Sigmoid colon (tissue), 7 donors: Measurements from ENCODE around the gene NIPA2. TPM values are rescaled to one million over a fixed set of nuclear protein-coding genes. Genes with fewer than 3 reads are reported as not detected.

Source experiments
- DNase-seq: peaks from one replicate; pipeline ENCODE4 v3.0.0-alpha.2; 2019
- H3K27ac ChIP-seq, 4 donors: fragments of 200-600 bp; sonication (generic); one replicate each; pipeline ENCODE4 v1.5.1; 2016 to 2019; ENCODE audit warnings: mild to moderate bottlenecking in 1 of 4
- H3K27me3 ChIP-seq, 3 donors: fragments of 200-600 bp; sonication (generic); one replicate each; pipeline ENCODE4 v1.5.1; 2019; ENCODE audit warnings: mild to moderate bottlenecking in 1 of 3
- H3K36me3 ChIP-seq, 4 donors: fragments of 200-600 bp; sonication (generic); one replicate each; pipeline ENCODE4 v1.5.1; 2016 to 2019
- H3K4me1 ChIP-seq, 4 donors: fragments of 200-600 bp; sonication (generic); one replicate each; pipeline ENCODE4 v1.5.1; 2017 to 2019
- H3K4me3 ChIP-seq, 4 donors: fragments of 200-600 bp; sonication (generic); one replicate each; pipeline ENCODE4 v1.5.1; 2017 to 2019; ENCODE audit warnings: mild to moderate bottlenecking in 2 of 4, moderate library complexity in 1 of 4
- H3K9me3 ChIP-seq, 4 donors: fragments of 200-600 bp in 3 of 4; sonication (generic) in 3 of 4; one replicate each; pipeline versions ENCODE4 v1.5.1 to v1.6.1; 2013 to 2019
- CTCF ChIP-seq, 4 experiments: fragments of 450-650 bp in 3 of 4; fragments of 200-600 bp in 1 of 4; IDR thresholded peaks; one replicate each; pipeline ENCODE4 v1.5.1; 2016 to 2019; ENCODE audit warnings: antibody characterized with exemption in 4 of 4, mild to moderate bottlenecking in 3 of 4, moderate library complexity in 2 of 4
- EP300 ChIP-seq, 4 donors: sonication (generic); formaldehyde crosslinking; IDR thresholded peaks; one replicate each; pipeline ENCODE4 v1.6.1; 2017; ENCODE audit warnings: antibody characterized with exemption in 4 of 4
- POLR2A ChIP-seq, 2 donors: fragments of 450-650 bp; IDR thresholded peaks; one replicate each; pipeline ENCODE4 v1.6.1; 2016; ENCODE audit warnings: antibody characterized with exemption in 2 of 2, mild to moderate bottlenecking in 2 of 2, moderate library complexity in 2 of 2
- POLR2AphosphoS5 ChIP-seq, 4 donors: sonication (generic); formaldehyde crosslinking; IDR thresholded peaks; one replicate each; pipeline ENCODE4 v1.6.1; 2017; ENCODE audit warnings: antibody characterized with exemption in 4 of 4
- WGBS, 2 donors: extraction: QIAGEN DNeasy Blood & Tissue Kit; methylation state at CpG; one replicate each; pipeline ENCODE4 v1.1.7; 2013; 5-methylcytosine and 5-hydroxymethylcytosine counted together
- intact Hi-C: fragments of 100-400 bp; cut with DNase I; formaldehyde crosslinking; loops from one replicate; pipeline ENCODE4 v1.15.1; 2023
- polyA plus RNA-seq, 3 donors: library from polyadenylated mRNA; stranded (reverse); fragments of 200-250 nt; gene quantifications; one replicate each; pipeline ENCODE4 v1.2.3, GENCODE V29; 2013
- total RNA-seq, 4 donors: library from RNA; depleted of rRNA; stranded (reverse); fragments of >200 nt; gene quantifications; one replicate each; pipeline ENCODE4 v1.1.0, GENCODE V29; 2016
- donor health status: healthy with polysubstance abuse.
- donor health status: Bipolar disorder and iron deficiency.
- donor health status: healthy.

The NIPA2 gene
- total and polyA plus RNA-seq, 7 donors = 15.0 to 47.1 (median 25.5) TPM

GRCh38 chr15:22913646-22914380, 75.3 kb downstream of the NIPA2 start:
- Histone ChIP-seq H3K36me3 (peaks cover 58 to 97% (median 68%) of the 10 kb centered on the region in 4 donors), H3K27me3 (no peaks in the 10 kb centered on the region), H3K4me1 (no peaks in the 10 kb centered on the region), H3K9me3 (no peaks in the 10 kb centered on the region), H3K4me3 (no peak overlapping the region), H3K27ac (no peak overlapping the region)
- intact Hi-C loops = no loop called here
- no peak for TF ChIP-seq POLR2A (IDR thresholded peaks at IDR 0.05)
- no peak for TF ChIP-seq EP300 (IDR thresholded peaks at IDR 0.05)
- no peak for TF ChIP-seq POLR2AphosphoS5 (IDR thresholded peaks at IDR 0.05)
- TF ChIP-seq CTCF (IDR thresholded peaks at IDR 0.05) = no peak
- WGBS, 2 donors = 95% methylated on average over 13 of the region's 13 CpGs
- no peak for DNase-seq

GRCh38 chr15:22915866-22916515, 77.5 kb downstream of the NIPA2 start:
- no peak overlapping the region for H3K27ac ChIP-seq
- 95 to 96% methylated on average over 25 of the region's 25 CpGs for WGBS, 2 donors
- H3K36me3 ChIP-seq = peaks cover 43 to 81% (median 51%) of the 10 kb centered on the region in 4 donors
- H3K9me3 ChIP-seq = no peaks in the 10 kb centered on the region
- TF ChIP-seq POLR2AphosphoS5 (IDR thresholded peaks at IDR 0.05) (no peak), POLR2A (IDR thresholded peaks at IDR 0.05) (no peak), EP300 (IDR thresholded peaks at IDR 0.05) (no peak), CTCF (IDR thresholded peaks at IDR 0.05) (no peak)
- no peaks in the 10 kb centered on the region for H3K4me1 ChIP-seq
- no peak for DNase-seq
- H3K4me3 ChIP-seq = no peak overlapping the region
- intact Hi-C loops = no loop called here
- H3K27me3 ChIP-seq = no peaks in the 10 kb centered on the region

GRCh38 chr15:22916606-22917350, 78.3 kb downstream of the NIPA2 start:
- intact Hi-C loops = no loop called here
- Histone ChIP-seq H3K36me3 (peaks cover 38 to 74% (median 44%) of the 10 kb centered on the region in 4 donors), H3K27ac (no peak overlapping the region), H3K4me1 (no peaks in the 10 kb centered on the region), H3K9me3 (no peaks in the 10 kb centered on the region), H3K27me3 (no peaks in the 10 kb centered on the region), H3K4me3 (no peak overlapping the region)
- TF ChIP-seq EP300 (IDR thresholded peaks at IDR 0.05) (no peak), POLR2A (IDR thresholded peaks at IDR 0.05) (no peak), POLR2AphosphoS5 (IDR thresholded peaks at IDR 0.05) (no peak)
- no peak for DNase-seq
- 96 to 97% methylated on average over 36 of the region's 36 CpGs for WGBS, 2 donors

- TF ChIP-seq POLR2AphosphoS5 (IDR thresholded peaks at IDR 0.05) (no peak), POLR2A (IDR thresholded peaks at IDR 0.05) (no peak), EP300 (IDR thresholded peaks at IDR 0.05) (no peak), CTCF (IDR thresholded peaks at IDR 0.05) (no peak)
- H3K27ac ChIP-seq = no peak overlapping the region
- peaks cover 33 to 66% (median 37%) of the 10 kb centered on the region in 4 donors for H3K36me3 ChIP-seq
- WGBS, 2 donors = 94 to 95% methylated on average over 18 of the region's 18 CpGs
- no peak overlapping the region for H3K4me3 ChIP-seq
- DNase-seq = no peak
- H3K4me1 ChIP-seq = no peaks in the 10 kb centered on the region
- no peaks in the 10 kb centered on the region for H3K9me3 ChIP-seq
- no peaks in the 10 kb centered on the region for H3K27me3 ChIP-seq
- intact Hi-C loops = no loop called here
Measured at GRCh38 chr15:22917556-22917955, 79.1 kb downstream of the NIPA2 start.

Other genes starting within 250 kb of the NIPA2 start
- 10 to 100 TPM in 3 of 4 donors, 1 to 10 TPM in 1; 9.9 to 16.0 (median 12.3) TPM for gene NIPA1, start 52.0 kb upstream of the NIPA2 start, total RNA-seq
- gene NIPA1, start 52.0 kb upstream of the NIPA2 start, polyA plus RNA-seq = 1 to 10 TPM; 3.0 to 5.8 (median 5.5) TPM
- gene CYFIP1, start 141.7 kb downstream of the NIPA2 start, total RNA-seq = 10 to 100 TPM; 69.8 to 99.6 (median 77.2) TPM
- 10 to 100 TPM; 45.0 to 66.4 (median 56.6) TPM for gene CYFIP1, start 141.7 kb downstream of the NIPA2 start, polyA plus RNA-seq
- 10 to 100 TPM; 18.1 to 32.3 (median 24.4) TPM for gene TUBGCP5, start 200.9 kb downstream of the NIPA2 start, total RNA-seq
- 1 to 10 TPM; 3.0 to 6.5 (median 4.9) TPM for gene TUBGCP5, start 200.9 kb downstream of the NIPA2 start, polyA plus RNA-seq